Progenitor cell of endocrine pancreas (in vitro differentiated cells): Measurements from ENCODE around the gene TSKU. TPM values are rescaled to one million over a fixed set of nuclear protein-coding genes. Genes with fewer than 3 reads are reported as not detected.
"Not testable (repeated sequence)": the region's sequence is repeated elsewhere in the genome, so short reads cannot be mapped to it uniquely, and the experiment has no call there.

Source experiments
- DNase-seq: peaks from one replicate; pipeline ENCODE4 v3.0.0; 2021; ENCODE audit warnings: low spot score; ENCODE audit not compliant: unreplicated experiment
- H3K27ac Mint-ChIP-seq: 2 replicates; pipeline ENCODE4 v1.8.0; 2021; ENCODE audit warnings: mild to moderate bottlenecking, moderate library complexity, mixed read lengths
- H3K27me3 Mint-ChIP-seq: 2 replicates; pipeline ENCODE4 v1.8.0; 2021; ENCODE audit warnings: mixed read lengths
- H3K36me3 Mint-ChIP-seq: 2 replicates; pipeline ENCODE4 v1.8.0; 2022; ENCODE audit warnings: mixed read lengths; ENCODE audit not compliant: insufficient read depth
- H3K4me1 Mint-ChIP-seq: 2 replicates; pipeline ENCODE4 v1.8.0; 2021; ENCODE audit warnings: low read depth, mixed read lengths
- H3K4me3 Mint-ChIP-seq: 2 replicates; pipeline ENCODE4 v1.8.0; 2021; ENCODE audit warnings: low read depth, mild to moderate bottlenecking, moderate library complexity, mixed read lengths
- H3K9me3 Mint-ChIP-seq: 2 replicates; pipeline ENCODE4 v1.8.0; 2021; ENCODE audit warnings: low read depth, mixed read lengths
- CTCF ChIP-seq: fragments of 200-600 bp; sonication (generic); IDR thresholded peaks from one replicate; pipeline ENCODE4 v1.5.0; 2021; ENCODE audit warnings: antibody characterized with exemption, mild to moderate bottlenecking; ENCODE audit not compliant: unreplicated experiment
- total RNA-seq: library from RNA; stranded (reverse); gene quantifications from 2 replicates; pipeline ENCODE4 v1.2.1, GENCODE V29; 2021

The TSKU gene
- total RNA-seq, 1 donor from 2014 or later, result 29.8 TPM

GRCh38 chr11:76787271-76787670 lies 4.1 kb downstream of the TSKU start:
- TF ChIP-seq CTCF, result no peak
- no peak overlapping the region for H3K27ac Mint-ChIP-seq
- no peak overlapping the region for H3K4me3 Mint-ChIP-seq
- H3K36me3 Mint-ChIP-seq, result peaks cover 6% of the 10 kb centered on the region
- H3K4me1 Mint-ChIP-seq, result peaks cover 48% of the 10 kb centered on the region
- no peaks in the 10 kb centered on the region for H3K27me3 Mint-ChIP-seq
- H3K9me3 Mint-ChIP-seq, result no peaks in the 10 kb centered on the region
- DNase-seq, result no peak

- H3K4me3 Mint-ChIP-seq, result no peak overlapping the region
- no peak for DNase-seq
- peaks cover 7% of the 10 kb centered on the region for H3K36me3 Mint-ChIP-seq
- TF ChIP-seq CTCF, result no peak
- H3K27ac Mint-ChIP-seq, result peak overlapping the region; percentile 94
- peaks cover 47% of the 10 kb centered on the region for H3K4me1 Mint-ChIP-seq
- H3K9me3 Mint-ChIP-seq, result no peaks in the 10 kb centered on the region
- H3K27me3 Mint-ChIP-seq, result no peaks in the 10 kb centered on the region
Measured at GRCh38 chr11:76787911-76788596, 4.9 kb downstream of the TSKU start.

- Mint-ChIP-seq H3K4me1 (peaks cover 54% of the 10 kb centered on the region), H3K36me3 (peaks cover 7% of the 10 kb centered on the region), H3K9me3 (no peaks in the 10 kb centered on the region), H3K27ac (peak overlapping the region; percentile 94), H3K27me3 (no peaks in the 10 kb centered on the region), H3K4me3 (no peak overlapping the region)
- no peak for DNase-seq
- no peak for TF ChIP-seq CTCF
Measured at GRCh38 chr11:76788661-76789442, 5.7 kb downstream of the TSKU start.

GRCh38 chr11:76789443-76789719 lies 6.2 kb downstream of the TSKU start:
- Mint-ChIP-seq H3K9me3 (no peaks in the 10 kb centered on the region), H3K4me1 (peaks cover 59% of the 10 kb centered on the region), H3K27ac (peak overlapping the region; percentile 94), H3K4me3 (no peak overlapping the region), H3K27me3 (no peaks in the 10 kb centered on the region), H3K36me3 (peaks cover 7% of the 10 kb centered on the region)
- TF ChIP-seq CTCF, result no peak
- no peak for DNase-seq

GRCh38 chr11:76790251-76790650 lies 7.1 kb downstream of the TSKU start:
- H3K36me3 Mint-ChIP-seq, result peaks cover 7% of the 10 kb centered on the region
- no peaks in the 10 kb centered on the region for H3K27me3 Mint-ChIP-seq
- peaks cover 52% of the 10 kb centered on the region for H3K4me1 Mint-ChIP-seq
- TF ChIP-seq CTCF, result no peak
- no peak overlapping the region for H3K4me3 Mint-ChIP-seq
- no peak for DNase-seq
- H3K27ac Mint-ChIP-seq, result peak overlapping the region; percentile 45
- H3K9me3 Mint-ChIP-seq, result no peaks in the 10 kb centered on the region

- not testable (repeated sequence) for H3K27ac Mint-ChIP-seq, H3K36me3 Mint-ChIP-seq, H3K9me3 Mint-ChIP-seq, H3K4me3 Mint-ChIP-seq, H3K27me3 Mint-ChIP-seq, DNase-seq
- peaks cover 47% of the 10 kb centered on the region for H3K4me1 Mint-ChIP-seq
Measured at GRCh38 chr11:76791002-76791770, 8.0 kb downstream of the TSKU start.
